Testis (tissue), 2 donors: Measurements from ENCODE around the gene INSIG1.

Experiments used
- POLR2A ChIP-seq: fragments of 450-650 bp; IDR thresholded peaks from one replicate; pipeline ENCODE4 v1.6.1; 2017; ENCODE audit warnings: antibody characterized with exemption, mild to moderate bottlenecking, moderate library complexity
- TF ChIP-seq, protein P1 (sequence below), 3 experiments: fragments of 450-650 bp in 2 of 3; fragments of 200-600 bp in 1 of 3; sonication (generic) in 1 of 3; IDR thresholded peaks; one replicate each; pipeline ENCODE4 v1.5.1; 2016 to 2019; ENCODE audit warnings: antibody characterized with exemption in 3 of 3, mild to moderate bottlenecking in 2 of 3, moderate library complexity in 1 of 3

DNA sequence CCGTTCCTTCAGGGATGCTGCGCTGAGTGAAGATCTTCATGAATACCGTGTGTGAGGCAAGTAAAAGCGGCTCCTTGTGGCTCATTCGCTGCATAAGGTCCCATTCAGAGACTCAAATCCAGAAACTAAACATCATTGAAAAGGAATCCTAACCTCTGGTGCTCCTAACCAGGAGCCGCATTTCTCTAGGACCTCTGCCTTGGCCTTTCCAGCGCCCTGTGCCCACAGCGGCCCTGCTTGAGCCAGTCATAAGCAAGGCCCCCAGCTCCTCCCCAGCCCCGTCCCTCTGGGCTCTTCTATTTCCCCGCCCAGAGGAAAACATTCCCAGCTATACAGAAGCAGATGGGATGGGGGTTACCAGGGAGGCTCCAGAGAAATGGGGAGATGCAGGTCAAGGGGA is 42.6 kb upstream of the INSIG1 start:
- TF ChIP-seq, protein P1, sequence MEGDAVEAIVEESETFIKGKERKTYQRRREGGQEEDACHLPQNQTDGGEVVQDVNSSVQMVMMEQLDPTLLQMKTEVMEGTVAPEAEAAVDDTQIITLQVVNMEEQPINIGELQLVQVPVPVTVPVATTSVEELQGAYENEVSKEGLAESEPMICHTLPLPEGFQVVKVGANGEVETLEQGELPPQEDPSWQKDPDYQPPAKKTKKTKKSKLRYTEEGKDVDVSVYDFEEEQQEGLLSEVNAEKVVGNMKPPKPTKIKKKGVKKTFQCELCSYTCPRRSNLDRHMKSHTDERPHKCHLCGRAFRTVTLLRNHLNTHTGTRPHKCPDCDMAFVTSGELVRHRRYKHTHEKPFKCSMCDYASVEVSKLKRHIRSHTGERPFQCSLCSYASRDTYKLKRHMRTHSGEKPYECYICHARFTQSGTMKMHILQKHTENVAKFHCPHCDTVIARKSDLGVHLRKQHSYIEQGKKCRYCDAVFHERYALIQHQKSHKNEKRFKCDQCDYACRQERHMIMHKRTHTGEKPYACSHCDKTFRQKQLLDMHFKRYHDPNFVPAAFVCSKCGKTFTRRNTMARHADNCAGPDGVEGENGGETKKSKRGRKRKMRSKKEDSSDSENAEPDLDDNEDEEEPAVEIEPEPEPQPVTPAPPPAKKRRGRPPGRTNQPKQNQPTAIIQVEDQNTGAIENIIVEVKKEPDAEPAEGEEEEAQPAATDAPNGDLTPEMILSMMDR (IDR thresholded peaks at IDR 0.05), result no peak
- no peak for TF ChIP-seq POLR2A
